Spleen (tissue), 11 donors: Measurements from ENCODE around the gene PDZK1IP1. TPM values are rescaled to one million over a fixed set of nuclear protein-coding genes. Genes with fewer than 3 reads are reported as not detected.

ENCODE experiments used
- DNase-seq: peaks from one replicate; pipeline ENCODE4 v3.0.0-alpha.2; 2020
- H3K27ac ChIP-seq, 8 donors: fragments of 200-600 bp; sonication (generic) in 7 of 8; 1 replicate in 4 of 8; 2 replicates in 4 of 8; pipeline versions ENCODE4 v1.5.0 to v1.8.0; 2016 to 2021; ENCODE audit warnings: inconsistent platforms in 4 of 8, mild to moderate bottlenecking in 4 of 8, moderate library complexity in 1 of 8
- H3K27me3 ChIP-seq, 7 donors: fragments of 200-600 bp; sonication (generic) in 6 of 7; replicated peaks in 1 of 7; 1 replicate in 4 of 7; 2 replicates in 3 of 7; pipeline versions ENCODE4 v1.5.0 to v1.8.0; 2016 to 2021; ENCODE audit warnings: inconsistent platforms in 3 of 7, mild to moderate bottlenecking in 1 of 7
- H3K36me3 ChIP-seq, 6 donors: fragments of 200-600 bp; sonication (generic) in 5 of 6; 1 replicate in 4 of 6; 2 replicates in 2 of 6; pipeline versions ENCODE4 v1.5.0 to v1.8.0; 2016 to 2021; ENCODE audit warnings: inconsistent platforms in 2 of 6
- H3K4me1 ChIP-seq, 6 donors: fragments of 200-600 bp; sonication (generic) in 5 of 6; 1 replicate in 3 of 6; 2 replicates in 3 of 6; pipeline versions ENCODE4 v1.5.0 to v1.8.0; 2016 to 2021; ENCODE audit warnings: inconsistent platforms in 3 of 6
- H3K4me3 ChIP-seq, 8 donors: fragments of 200-600 bp; sonication (generic) in 7 of 8; 1 replicate in 4 of 8; 2 replicates in 4 of 8; pipeline versions ENCODE4 v1.5.0 to v1.8.0; 2016 to 2021; ENCODE audit warnings: inconsistent platforms in 4 of 8, mild to moderate bottlenecking in 4 of 8, moderate library complexity in 2 of 8
- H3K9me3 ChIP-seq, 8 donors: fragments of 200-600 bp; sonication (generic) in 7 of 8; 1 replicate in 4 of 8; 2 replicates in 4 of 8; pipeline versions ENCODE4 v1.5.0 to v1.8.0; 2016 to 2021; ENCODE audit warnings: inconsistent platforms in 4 of 8
- CTCF ChIP-seq, 11 experiments: fragments of 200-600 bp in 7 of 11; fragments of 450-650 bp in 4 of 11; sonication (generic) in 4 of 11; IDR thresholded peaks in 8 of 11; conservative IDR thresholded peaks in 3 of 11; 1 replicate in 7 of 11; 2 replicates in 4 of 11; pipeline versions ENCODE4 v1.4.0 to v1.8.0; 2016 to 2021; ENCODE audit warnings: antibody characterized with exemption in 11 of 11, inconsistent platforms in 4 of 11, mild to moderate bottlenecking in 1 of 11
- POLR2A ChIP-seq, 3 donors: fragments of 450-650 bp; IDR thresholded peaks; one replicate each; pipeline ENCODE4 v1.5.1; 2017; ENCODE audit warnings: antibody characterized with exemption in 3 of 3, mild to moderate bottlenecking in 1 of 3
- POLR2AphosphoS5 ChIP-seq, 3 donors: sonication (generic); formaldehyde crosslinking; IDR thresholded peaks; one replicate each; pipeline ENCODE4 v1.5.1; 2017; ENCODE audit warnings: antibody characterized with exemption in 3 of 3
- WGBS, 5 donors: extraction: QIAGEN DNeasy Blood & Tissue Kit in 3 of 5; methylation state at CpG; one replicate each; pipeline versions ENCODE4 v1.1.5 to v1.1.7; 2013 to 2018; 5-methylcytosine and 5-hydroxymethylcytosine counted together
- intact Hi-C: fragments of 100-400 bp; cut with DNase I; formaldehyde crosslinking; loops from one replicate; pipeline ENCODE4 v1.15.0; 2023; ENCODE audit warnings: low total_unique reads
- polyA plus RNA-seq, 3 donors: library from polyadenylated mRNA; stranded (reverse); fragments of 200-250 nt; gene quantifications; one replicate each; pipeline ENCODE4 v1.2.1, GENCODE V29; 2013
- total RNA-seq, 7 donors: library from RNA; depleted of rRNA in 3 of 7; stranded (reverse); fragments of >200 nt in 3 of 7; fragmentation: NEBNext Ultra II Directional in 4 of 7; extraction: Animal tissue kit (Norgen Biotek cat#: 25700) in 4 of 7; gene quantifications; one replicate each; pipeline versions ENCODE4 v1.1.0 to v1.2.1, GENCODE V29; 2016 to 2021
- donor health status: healthy with polysubstance abuse.
- donor health status: DM: no; HTN: no; CAD: no; lungs with moderate emphysema.
- donor health status: DM: no; HTN: no; CAD: no.
- donor health status: Bipolar disorder and iron deficiency.
- donor health status: healthy.
- donor health status: DM: no; HTN: no; CAD: no.
- donor health status: DM: yes; HTN: yes; CAD: no.

PDZK1IP1 gene
- total and polyA plus RNA-seq, 10 donors: 0.22 to 11.0 (median 3.6) TPM

- no peak overlapping the region for H3K4me3 ChIP-seq
- peaks cover 0 to 17% (median 0%) of the 10 kb centered on the region in 7 donors for H3K27me3 ChIP-seq
- 71 to 97% (median 84%) methylated on average over 5 to 12 of the region's 12 CpGs for WGBS, 5 donors
- no peaks in the 10 kb centered on the region for H3K9me3 ChIP-seq
- H3K4me1 ChIP-seq: peaks cover 0 to 22% (median 4%) of the 10 kb centered on the region in 6 donors
- H3K27ac ChIP-seq: no peak overlapping the region
- DNase-seq: peak; percentile 63
- intact Hi-C loops: no loop called here
- TF ChIP-seq POLR2AphosphoS5 (IDR thresholded peaks at IDR 0.05): no peak
- no peaks in the 10 kb centered on the region for H3K36me3 ChIP-seq
These were observed 2.5 kb downstream of the PDZK1IP1 start for GRCh38 chr1:47187231-47187925.

- Histone ChIP-seq H3K9me3 (no peaks in the 10 kb centered on the region), H3K4me3 (no peak overlapping the region), H3K4me1 (peaks cover 0 to 13% (median under 1%) of the 10 kb centered on the region in 6 donors), H3K27ac (no peak overlapping the region), H3K27me3 (peaks cover 0 to 21% (median 0%) of the 10 kb centered on the region in 7 donors), H3K36me3 (no peaks in the 10 kb centered on the region)
- peak; percentile 69 for DNase-seq
- 92 to 97% (median 94%) methylated on average over 12 to 13 of the region's 13 CpGs for WGBS, 5 donors
- intact Hi-C loops: no loop called here
- TF ChIP-seq CTCF (IDR thresholded peaks at IDR 0.05 in 8 of 11, conservative IDR thresholded peaks at IDR 0.05 in 3 of 11) (no peak), POLR2AphosphoS5 (IDR thresholded peaks at IDR 0.05) (no peak), POLR2A (IDR thresholded peaks at IDR 0.05) (no peak)
These were observed 3.3 kb downstream of the PDZK1IP1 start for GRCh38 chr1:47186267-47187185.

- Histone ChIP-seq H3K36me3 (no peaks in the 10 kb centered on the region), H3K27ac (no peak overlapping the region), H3K27me3 (peaks cover 0 to 36% (median 2%) of the 10 kb centered on the region in 7 donors), H3K4me3 (no peak overlapping the region), H3K4me1 (peaks cover 0 to 5% (median under 1%) of the 10 kb centered on the region in 6 donors), H3K9me3 (no peaks in the 10 kb centered on the region)
- intact Hi-C loops: no loop called here
- WGBS, 5 donors: 84 to 91% (median 87%) methylated on average over 14 of the region's 14 CpGs
- peak; percentile 48 for DNase-seq
- no peak for TF ChIP-seq POLR2AphosphoS5 (IDR thresholded peaks at IDR 0.05)
- TF ChIP-seq CTCF (IDR thresholded peaks at IDR 0.05 in 8 of 11, conservative IDR thresholded peaks at IDR 0.05 in 3 of 11): no peak
- no peak for TF ChIP-seq POLR2A (IDR thresholded peaks at IDR 0.05)
These were observed 4.8 kb downstream of the PDZK1IP1 start for GRCh38 chr1:47184822-47185677.

DNA sequence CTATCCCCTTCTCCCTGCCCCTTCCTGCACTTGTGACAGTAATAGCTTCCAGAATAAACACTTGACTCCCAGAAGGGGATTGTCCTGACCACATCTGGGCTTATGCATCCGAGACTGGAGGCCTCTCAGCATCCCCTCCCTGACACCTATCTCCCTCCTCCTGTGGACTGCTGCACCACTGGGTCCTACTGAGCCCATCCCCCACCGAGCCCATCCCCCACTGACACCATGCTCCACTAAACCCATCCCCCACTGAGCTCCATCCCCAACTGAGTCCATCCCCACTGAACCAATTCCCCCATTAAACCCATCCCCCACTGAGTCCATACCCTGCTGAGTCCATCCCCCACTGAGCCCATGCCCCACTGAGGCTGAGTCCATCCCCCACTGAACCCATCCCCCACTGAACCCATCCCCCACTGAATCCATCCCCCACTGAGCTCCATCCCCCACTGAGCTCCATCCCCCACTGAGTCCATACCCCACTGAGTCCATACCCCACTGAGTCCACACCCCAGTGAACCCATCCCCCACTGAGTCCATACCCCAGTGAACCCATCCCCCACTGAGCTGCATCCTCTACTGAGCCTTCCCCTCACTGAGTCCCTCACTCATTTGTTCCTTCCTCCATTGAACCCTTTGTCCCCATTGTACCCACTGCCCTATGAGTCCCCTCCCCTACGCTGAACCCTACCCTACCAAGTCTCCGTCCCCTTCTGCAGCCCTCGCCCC is 5.6 kb downstream of the PDZK1IP1 start:
- TF ChIP-seq POLR2A (IDR thresholded peaks at IDR 0.05) (no peak), CTCF (IDR thresholded peaks at IDR 0.05 in 8 of 11, conservative IDR thresholded peaks at IDR 0.05 in 3 of 11) (no peak), POLR2AphosphoS5 (IDR thresholded peaks at IDR 0.05) (no peak)
- 85 to 88% (median 86%) methylated on average over 5 of the region's 5 CpGs for WGBS, 5 donors
- Histone ChIP-seq H3K27ac (no peak overlapping the region), H3K36me3 (no peaks in the 10 kb centered on the region), H3K27me3 (peaks cover 0 to 44% (median 4%) of the 10 kb centered on the region in 7 donors), H3K4me3 (no peak overlapping the region), H3K4me1 (peaks cover 0 to 10% (median 8%) of the 10 kb centered on the region in 6 donors), H3K9me3 (no peaks in the 10 kb centered on the region)
- DNase-seq: peak; percentile 38
- intact Hi-C loops: no loop called here
